KOPT-K1 (cell line): Measurements from ENCODE around the gene SLC8B1.
"Not testable (repeated sequence)": the region's sequence is repeated elsewhere in the genome, so short reads cannot be mapped to it uniquely, and the experiment has no call there.

Experiments
- H3K27ac ChIP-seq: fragments of 200-600 bp; sonication (generic); 2 replicates; pipeline ENCODE4 v1.5.1; 2016; ENCODE audit warnings: antibody characterized with exemption, mild to moderate bottlenecking, low read depth, low read length; ENCODE audit not compliant: poor library complexity, severe bottlenecking
- H3K36me3 ChIP-seq: fragments of 200-600 bp; sonication (generic); 2 replicates; pipeline ENCODE4 v1.5.1; 2017; ENCODE audit warnings: antibody characterized with exemption, mild to moderate bottlenecking, low read length, moderate library complexity; ENCODE audit not compliant: insufficient read depth
- H3K9me3 ChIP-seq: fragments of 200-600 bp; sonication (generic); 2 replicates; pipeline ENCODE4 v1.5.1; 2017; ENCODE audit warnings: antibody characterized with exemption, low read length, mild to moderate bottlenecking; ENCODE audit not compliant: insufficient read depth, poor library complexity, severe bottlenecking

The SLC8B1 gene

DNA sequence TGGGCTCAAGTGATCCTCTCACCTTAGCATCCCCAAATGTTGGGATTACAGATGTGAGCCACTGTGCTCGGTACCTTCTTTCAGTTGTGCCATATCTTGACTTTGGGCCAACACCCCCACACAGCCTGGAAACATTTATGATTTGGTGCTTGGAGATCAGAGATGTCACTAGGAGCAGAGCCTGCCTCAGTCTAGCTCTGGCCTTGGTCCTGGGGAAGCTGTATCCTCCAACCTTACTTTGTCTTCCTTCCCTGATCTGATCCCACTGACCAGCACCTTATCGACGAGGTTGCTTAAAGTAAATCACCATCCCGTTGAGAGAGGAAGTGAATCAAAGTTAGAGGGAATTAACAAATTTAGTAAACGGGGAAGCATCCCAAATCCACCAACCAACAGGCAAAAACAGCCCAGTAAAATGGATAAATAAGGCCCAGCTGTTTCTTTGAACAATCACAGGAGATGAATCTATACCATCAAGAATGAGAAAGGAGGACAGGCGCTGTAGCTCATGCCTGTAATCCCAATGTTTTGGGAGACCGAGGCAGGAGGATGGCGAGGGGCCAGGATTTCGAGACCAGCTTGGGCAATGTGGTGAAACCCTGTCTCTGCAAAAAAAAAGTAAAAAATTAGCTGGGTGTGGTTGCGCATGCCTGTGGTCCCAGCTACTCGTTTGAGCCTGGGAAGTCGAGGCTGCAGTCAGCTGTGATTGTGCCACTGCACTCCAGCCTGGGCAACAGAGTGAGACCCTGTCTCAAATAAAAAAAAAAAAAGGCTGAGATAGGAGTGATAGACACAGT, 26.9 kb upstream of the SLC8B1 start:
- no peaks in the 10 kb centered on the region for H3K9me3 ChIP-seq
- H3K27ac ChIP-seq, result no peak overlapping the region
- H3K36me3 ChIP-seq, result no peaks in the 10 kb centered on the region

DNA sequence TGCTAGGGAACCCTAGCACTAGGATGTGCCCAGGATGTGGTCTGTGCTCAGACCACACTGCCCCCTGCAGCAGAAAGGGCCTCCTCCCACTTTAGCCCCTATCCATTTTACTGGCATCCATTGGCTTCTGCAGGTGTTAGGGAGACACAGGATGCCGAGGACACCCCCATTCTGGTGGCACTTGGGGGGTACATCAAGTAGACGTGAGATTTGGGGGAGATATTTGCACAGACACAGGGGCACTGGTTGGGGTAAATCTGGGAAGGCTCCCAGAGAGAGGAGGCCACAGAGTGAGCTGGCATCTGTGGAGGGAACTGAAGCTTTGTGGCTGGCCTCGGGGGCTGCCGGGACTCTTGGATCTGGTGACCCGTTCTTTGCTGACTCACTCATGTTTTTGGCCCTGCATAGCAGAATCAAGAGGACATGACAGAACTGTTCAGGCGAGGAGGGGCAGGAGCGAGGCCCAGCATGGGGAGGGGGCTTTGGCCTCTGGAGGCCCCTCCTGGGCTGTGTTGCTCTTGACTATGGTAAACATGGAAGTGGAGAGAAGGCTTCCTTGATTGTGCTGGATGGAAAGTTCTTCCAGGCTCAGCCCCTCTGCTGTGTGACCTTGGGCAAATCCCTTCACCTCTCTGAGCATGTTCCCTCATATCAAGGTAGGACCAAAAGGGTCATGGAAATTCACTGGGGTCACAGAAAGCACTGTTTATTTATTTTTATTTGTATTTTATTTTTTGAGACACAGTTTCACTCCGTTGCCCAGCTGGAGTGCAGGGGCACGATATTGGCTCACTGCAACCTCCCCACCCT, 25.2 kb upstream of the SLC8B1 start:
- H3K27ac ChIP-seq, result no peak overlapping the region
- no peaks in the 10 kb centered on the region for H3K9me3 ChIP-seq

DNA sequence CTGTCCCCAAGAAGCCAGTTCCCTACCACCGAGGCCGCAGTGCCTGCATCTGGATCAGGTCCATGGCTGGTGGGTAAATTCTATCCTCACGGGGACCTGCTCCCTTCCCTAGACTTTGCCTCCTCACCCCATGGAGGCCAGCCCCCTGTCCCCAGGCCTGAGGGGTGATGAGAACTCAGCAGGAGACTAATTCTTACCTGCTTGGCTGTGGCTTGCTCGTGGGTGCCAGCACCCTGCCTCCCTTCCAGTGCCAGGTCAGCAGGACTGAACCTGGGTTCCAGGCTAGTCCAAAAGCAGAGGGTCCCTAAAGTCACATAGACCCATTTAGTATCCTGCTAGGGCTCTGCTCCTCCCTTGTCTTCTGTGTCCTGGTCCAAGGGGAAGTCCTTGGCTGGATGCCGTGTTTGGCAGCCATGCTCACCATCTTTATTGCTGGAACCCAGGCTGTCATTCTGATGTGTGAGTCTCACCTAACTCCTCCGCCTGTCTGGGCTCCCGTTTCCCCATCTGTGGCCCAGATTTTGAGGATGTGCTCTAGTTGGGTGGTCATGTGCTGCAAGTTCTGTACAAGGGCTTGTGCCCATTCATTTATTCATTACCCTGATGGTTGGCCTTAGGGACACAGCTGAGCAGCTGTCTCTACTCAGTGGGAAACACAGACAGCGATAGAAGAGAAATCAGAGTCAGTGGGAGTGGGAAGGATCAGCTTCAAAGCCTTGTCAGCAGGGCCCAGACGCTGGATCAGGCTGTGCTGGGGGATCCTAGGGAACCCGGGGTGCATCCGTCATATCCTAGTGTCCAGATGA, 24.4 kb upstream of the SLC8B1 start:
- Histone ChIP-seq H3K9me3 (no peaks in the 10 kb centered on the region), H3K27ac (no peak overlapping the region), H3K36me3 (no peaks in the 10 kb centered on the region)

More for the DNA sequence above, 25.2 kb upstream of the SLC8B1 start:
- H3K36me3 ChIP-seq, result no peaks in the 10 kb centered on the region

DNA sequence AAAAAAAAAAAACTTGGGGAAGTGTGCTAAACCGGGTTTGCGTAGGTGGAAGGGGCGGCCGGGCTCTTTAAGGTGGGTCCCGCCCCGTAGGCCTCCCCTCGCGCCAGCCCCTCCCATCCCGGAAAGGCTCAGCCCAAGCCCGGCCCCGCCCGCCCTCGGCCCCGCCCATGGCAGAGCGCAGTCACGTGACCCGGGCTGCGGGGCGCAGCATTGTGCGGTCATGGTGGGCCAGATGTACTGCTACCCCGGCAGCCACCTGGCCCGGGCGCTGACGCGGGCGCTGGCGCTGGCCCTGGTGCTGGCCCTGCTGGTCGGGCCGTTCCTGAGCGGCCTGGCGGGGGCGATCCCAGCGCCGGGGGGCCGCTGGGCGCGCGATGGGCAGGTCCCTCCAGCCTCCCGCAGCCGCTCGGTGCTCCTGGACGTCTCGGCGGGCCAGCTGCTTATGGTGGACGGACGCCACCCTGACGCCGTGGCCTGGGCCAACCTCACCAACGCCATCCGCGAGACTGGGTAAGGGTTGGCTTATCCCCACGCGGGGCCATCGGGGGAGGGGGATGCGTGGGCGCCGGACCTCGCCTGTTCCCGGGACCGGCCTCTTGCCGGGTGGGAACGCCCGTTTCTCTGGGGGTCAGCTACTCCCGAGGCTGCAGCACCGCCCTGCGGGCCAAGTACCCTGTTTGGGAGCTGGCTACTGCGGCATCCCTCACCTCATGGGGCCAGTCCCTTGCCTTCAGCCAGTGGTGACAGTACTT, 23.6 kb upstream of the SLC8B1 start, which contains the start of gene PLBD2:
PLBD2 (plus strand) TSS at position 207 of the 752 bp plus-strand sequence; CDS start at position 221, 14 bp downstream.
- no peak within 1 kb of the TSS for H3K27ac ChIP-seq
- H3K9me3 ChIP-seq, result no peaks in the 10 kb centered on the region
- no peaks in the 10 kb centered on the region for H3K36me3 ChIP-seq

DNA sequence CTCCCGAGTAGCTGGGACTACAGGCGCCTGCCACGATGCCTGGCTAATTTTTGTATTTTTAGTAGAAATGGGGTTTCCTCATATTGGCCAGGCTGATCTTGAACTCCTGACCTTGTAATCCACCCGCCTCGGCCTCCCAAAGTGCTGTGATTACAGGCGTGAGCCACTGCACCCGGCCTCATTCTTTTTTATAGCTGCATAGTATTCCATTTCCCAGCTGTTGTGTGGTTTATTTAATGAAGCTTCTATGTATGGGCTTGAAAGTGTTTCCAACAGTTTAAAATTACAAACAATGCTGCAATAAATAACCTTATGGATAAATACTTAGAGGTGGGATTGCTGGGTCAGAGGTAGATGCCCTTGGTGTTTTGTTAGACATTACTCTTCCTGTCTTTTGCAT, 19.3 kb upstream of the SLC8B1 start:
- not testable (repeated sequence) for H3K27ac ChIP-seq, H3K36me3 ChIP-seq, H3K9me3 ChIP-seq

DNA sequence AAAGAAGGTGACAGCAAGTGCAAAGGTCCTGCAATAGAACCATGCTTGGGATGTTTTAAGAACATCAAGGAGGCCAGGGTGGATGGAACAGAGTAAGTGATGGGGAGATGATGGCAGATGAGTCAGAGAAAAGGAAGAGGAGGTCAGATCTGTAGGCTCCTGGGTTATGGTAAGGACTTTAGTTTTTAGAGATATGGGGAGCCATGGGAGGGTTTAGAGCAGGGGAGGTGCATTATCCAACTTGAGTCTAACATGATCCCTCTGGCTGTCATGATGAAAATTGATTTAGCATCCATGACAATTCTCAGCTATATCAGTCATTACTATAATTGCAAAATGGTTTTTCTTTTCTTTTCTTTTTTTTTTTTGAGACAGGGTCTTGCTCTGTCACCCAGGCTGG, 16.2 kb upstream of the SLC8B1 start:
- H3K9me3 ChIP-seq, result no peaks in the 10 kb centered on the region
- no peak overlapping the region for H3K27ac ChIP-seq
- H3K36me3 ChIP-seq, result no peaks in the 10 kb centered on the region

DNA sequence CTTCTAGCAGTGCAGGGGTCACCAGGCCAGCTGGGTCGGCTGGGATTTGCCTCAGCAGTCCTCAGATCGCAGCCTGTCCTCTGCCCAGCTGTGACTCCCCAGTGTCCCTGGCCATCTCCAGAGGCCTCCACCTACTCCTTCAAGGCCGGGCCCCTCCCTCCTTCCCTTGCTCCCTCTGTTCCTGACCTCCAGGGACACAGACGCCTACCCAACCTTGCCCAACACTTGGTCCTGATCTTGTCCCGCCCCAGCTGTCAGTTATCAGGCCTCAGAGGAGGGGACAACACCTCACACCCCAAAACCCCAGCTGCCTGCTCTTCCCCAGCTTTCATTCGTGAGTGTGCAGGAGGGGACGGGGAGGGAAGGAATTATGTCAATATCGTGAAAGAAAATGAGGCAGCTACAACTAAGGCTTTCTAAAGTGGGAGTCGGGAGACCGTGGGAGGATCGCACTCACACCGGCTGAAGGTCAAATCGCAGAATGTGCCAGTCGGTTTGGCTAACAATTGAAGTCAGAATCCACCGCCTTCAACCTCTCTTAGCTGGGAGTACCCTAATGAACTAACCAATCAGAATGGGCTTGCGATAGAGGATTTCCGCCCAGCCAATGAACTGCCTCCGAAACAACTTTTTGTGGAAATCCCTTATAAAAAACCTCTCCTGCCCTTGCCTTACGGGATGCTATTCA, 14.1 kb upstream of the SLC8B1 start:
- H3K36me3 ChIP-seq, result no peaks in the 10 kb centered on the region
- no peak overlapping the region for H3K27ac ChIP-seq
- no peaks in the 10 kb centered on the region for H3K9me3 ChIP-seq

DNA sequence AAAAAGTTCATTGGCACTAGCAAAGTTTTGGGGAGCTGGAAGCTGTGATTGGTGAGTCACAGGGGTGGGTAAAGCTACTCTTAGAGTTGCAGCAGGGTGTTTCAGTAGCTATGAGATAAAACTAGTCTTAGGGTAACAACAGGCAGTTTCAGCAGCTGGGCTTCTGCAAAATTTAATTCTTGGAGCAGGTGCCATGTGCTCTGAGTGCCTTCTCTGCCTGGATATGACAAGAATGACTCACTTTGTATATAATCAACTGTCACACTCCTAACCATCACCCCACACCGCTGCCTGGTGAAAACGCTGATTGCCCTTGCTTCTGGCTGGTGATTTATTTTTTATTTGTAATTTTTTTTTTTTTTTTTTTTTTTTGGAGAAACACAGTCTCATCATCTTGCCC, 13.0 kb upstream of the SLC8B1 start:
- H3K9me3 ChIP-seq, result no peaks in the 10 kb centered on the region
- H3K27ac ChIP-seq, result no peak overlapping the region
- no peaks in the 10 kb centered on the region for H3K36me3 ChIP-seq

DNA sequence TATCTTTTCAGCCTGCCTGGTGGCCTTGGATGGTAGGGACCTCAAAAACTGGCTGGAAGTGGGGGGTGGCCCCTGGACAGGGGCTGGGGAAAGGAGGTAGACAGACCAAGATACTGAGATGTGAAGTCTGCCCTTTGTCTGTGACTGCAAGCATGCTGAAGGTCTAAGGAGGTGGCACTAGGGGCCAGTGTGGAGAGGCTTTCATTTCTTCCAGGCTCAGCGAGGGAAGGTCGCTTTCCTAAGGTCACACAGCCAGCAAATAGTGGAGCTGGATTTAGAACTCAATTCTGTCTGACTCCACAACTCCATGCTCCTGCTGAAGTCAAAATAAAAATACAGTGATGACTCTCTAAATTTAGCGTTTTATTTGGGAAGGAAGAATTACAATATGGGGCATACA, 12.2 kb upstream of the SLC8B1 start:
- H3K36me3 ChIP-seq, result no peaks in the 10 kb centered on the region
- no peak overlapping the region for H3K27ac ChIP-seq
- no peaks in the 10 kb centered on the region for H3K9me3 ChIP-seq

DNA sequence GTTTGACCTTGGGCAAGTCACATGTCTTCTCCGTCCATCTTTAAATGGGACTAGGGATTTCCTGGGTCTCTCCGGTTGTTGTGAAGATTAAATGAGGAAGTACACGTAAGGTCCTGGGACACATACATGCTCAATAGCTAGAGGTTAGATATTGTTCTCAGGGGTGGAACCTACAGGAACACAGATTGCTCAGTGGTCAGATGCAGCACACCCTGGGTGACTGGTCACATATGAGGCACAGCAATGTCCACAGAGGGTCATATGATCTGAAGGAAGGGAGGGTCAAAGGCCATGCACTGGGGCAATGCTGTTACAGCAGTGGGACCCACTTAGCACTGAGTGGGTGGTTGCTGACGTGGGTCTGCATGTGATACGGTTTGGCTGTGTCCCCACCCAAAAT, 11.4 kb upstream of the SLC8B1 start:
- H3K27ac ChIP-seq, result no peak overlapping the region
- H3K9me3 ChIP-seq, result no peaks in the 10 kb centered on the region
- H3K36me3 ChIP-seq, result no peaks in the 10 kb centered on the region

DNA sequence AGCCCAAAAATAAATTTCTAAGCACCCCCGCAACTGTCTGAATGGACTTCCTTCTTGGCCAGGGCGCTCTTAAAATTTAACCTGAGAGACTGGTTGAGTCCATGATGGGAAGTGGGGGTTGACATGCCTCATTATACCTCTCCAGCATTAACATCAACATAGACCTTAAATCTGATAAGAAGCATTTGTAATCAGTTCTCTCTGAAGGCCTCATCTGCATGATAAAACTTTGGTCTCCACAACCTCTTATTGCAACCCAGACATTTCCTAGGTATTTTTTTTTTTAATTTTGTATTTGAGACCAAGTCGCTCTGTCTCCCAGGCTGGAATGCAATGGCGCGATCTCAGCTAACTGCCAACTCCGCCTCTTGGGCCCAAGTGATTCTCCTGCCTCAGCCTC, 10.4 kb upstream of the SLC8B1 start:
- Histone ChIP-seq H3K36me3 (no peaks in the 10 kb centered on the region), H3K9me3 (no peaks in the 10 kb centered on the region), H3K27ac (no peak overlapping the region)

DNA sequence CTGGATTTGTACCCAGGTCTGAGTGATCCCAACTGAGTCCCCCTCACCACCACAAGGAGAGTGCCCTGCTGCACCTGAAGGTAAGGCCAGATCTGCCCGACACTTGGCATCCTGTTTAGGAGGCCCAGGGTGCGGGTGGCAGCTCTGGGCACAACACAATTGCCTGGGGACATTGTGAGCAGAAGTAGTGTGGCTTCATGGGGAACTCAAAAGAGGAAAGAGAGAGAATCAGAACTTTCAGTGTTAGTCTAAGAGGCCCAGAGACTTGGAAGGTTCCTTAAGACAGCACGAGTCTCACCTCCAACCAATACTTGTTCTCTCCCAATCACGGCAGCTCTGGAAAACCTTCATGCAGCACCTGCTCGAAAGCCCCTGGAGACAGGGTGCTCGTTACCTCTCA, 6.6 kb upstream of the SLC8B1 start:
- no peak overlapping the region for H3K27ac ChIP-seq
- H3K36me3 ChIP-seq, result no peaks in the 10 kb centered on the region
- no peaks in the 10 kb centered on the region for H3K9me3 ChIP-seq

DNA sequence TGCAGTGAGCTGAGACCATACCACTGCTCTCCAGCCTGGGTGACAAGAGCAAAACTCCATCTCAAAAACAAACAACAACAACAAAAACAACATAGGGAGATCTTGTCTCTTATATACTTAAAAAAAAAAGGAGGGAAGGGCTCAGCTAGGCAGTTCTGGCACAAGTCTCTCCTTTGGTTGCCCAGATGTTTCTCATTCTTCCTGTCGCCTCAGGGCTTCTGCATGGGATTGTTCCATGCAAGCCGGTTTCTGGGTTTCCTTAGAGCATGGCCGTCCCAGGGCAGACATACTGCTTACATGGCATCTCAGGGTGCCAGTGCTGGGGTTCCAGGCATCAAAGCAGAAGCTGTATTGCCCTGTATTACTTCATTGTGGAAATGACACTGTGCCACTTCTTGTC, 5.2 kb upstream of the SLC8B1 start:
- H3K9me3 ChIP-seq, result no peaks in the 10 kb centered on the region
- H3K27ac ChIP-seq, result no peak overlapping the region
- no peaks in the 10 kb centered on the region for H3K36me3 ChIP-seq

DNA sequence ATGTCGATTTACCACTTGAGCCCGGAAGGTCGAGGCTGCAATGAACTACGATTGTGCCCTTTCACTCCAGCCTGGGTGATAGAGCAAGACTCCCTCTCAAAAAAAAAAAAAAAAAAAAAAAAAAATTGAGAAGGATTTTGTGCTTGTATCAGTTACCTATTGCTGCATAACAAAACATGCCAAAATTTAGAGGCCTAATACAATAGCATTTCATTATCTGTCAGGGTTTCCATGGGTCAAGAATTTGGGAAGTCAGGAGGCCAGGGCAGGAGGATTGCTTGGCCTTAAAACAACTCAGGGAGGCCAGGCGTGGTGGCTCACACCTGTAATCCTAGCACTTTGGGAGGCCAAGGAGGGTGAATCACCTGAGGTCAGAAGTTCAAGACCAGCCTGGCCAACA, 4.6 kb upstream of the SLC8B1 start:
- Histone ChIP-seq H3K9me3 (no peaks in the 10 kb centered on the region), H3K27ac (no peak overlapping the region), H3K36me3 (no peaks in the 10 kb centered on the region)
